ENCODE data around the gene R3HCC1L. TPM values are rescaled to one million over a fixed set of nuclear protein-coding genes. Genes with fewer than 3 reads are reported as not detected.
A peak's percentile ranks its signal among the peaks of the same experiment; 100 is the strongest.
"Not testable (repeated sequence)": the region's sequence is repeated elsewhere in the genome, so short reads cannot be mapped to it uniquely, and the experiment has no call there.

The R3HCC1L gene
- polyA plus RNA-seq, 4 donors, result 10.0 to 23.1 (median 21.0) TPM

- DNase-seq (ENCODE audit: low read depth in 4 of 4, low spot score in 3 of 4), result no peak
These were observed 90.5 kb downstream of the R3HCC1L start for GRCh38 chr10:98224996-98225395.

DNA sequence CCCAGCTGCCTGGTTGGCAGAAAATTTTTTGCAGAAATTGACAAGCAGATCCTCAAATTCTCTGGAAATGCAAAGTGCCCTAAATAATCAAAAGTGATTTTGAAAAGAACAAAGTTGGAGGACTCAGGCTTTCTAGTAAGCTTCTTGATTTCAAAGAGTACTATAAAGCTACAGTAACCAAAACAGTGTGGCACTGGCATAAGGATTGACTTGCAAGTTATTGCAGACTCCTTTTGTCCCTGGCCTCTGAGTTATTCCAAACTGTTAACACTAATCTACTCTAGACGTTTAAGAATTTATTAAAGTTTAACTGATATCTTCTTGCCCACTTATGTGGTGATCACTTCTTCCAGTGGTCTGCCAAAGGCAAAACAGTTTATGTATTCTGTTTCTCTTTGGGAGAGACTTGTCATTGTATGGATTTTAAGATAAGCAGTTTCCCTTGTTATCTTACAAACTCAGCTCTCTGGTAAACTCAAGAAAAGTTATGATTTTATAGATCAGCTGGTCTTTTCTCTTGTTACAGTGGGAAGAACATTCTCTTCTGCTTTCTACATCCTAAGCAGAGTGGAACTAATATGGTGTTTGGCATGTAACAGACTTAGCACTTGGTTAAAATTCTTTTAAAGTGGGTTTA, 92.2 kb downstream of the R3HCC1L start:
- no peak for DNase-seq (ENCODE audit: low read depth in 4 of 4, low spot score in 3 of 4)

GRCh38 chr10:98227713-98228112, 93.3 kb downstream of the R3HCC1L start:
- not testable (repeated sequence) for DNase-seq (ENCODE audit: low read depth in 4 of 4, low spot score in 3 of 4)

- not testable (repeated sequence) for DNase-seq (ENCODE audit: low read depth in 4 of 4, low spot score in 3 of 4)
These were observed 93.8 kb downstream of the R3HCC1L start for GRCh38 chr10:98228266-98228665.

GRCh38 chr10:98231417-98231816, 97.0 kb downstream of the R3HCC1L start:
- no peak for DNase-seq (ENCODE audit: low read depth in 4 of 4, low spot score in 3 of 4)

DNA sequence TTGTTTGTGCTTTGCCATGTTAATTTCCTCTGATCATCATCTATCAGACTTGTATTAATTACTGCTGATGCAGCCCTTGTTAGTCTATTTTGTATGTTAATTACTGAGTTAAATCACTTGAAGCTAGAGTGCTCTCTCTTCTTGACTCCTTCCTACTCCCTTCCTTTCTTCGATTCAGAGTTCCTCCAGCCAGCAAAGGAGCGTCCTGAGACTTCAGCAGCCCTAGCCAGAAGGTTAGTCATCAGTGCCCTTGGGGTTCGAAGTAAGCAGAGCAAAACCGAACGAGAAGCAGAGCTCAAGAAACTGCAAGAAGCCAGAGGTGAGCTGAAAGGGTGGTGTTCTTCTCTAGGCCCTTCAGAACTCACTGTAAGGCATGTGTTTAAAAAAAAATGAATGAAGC, 101.4 kb downstream of the R3HCC1L start:
- DNase-seq (ENCODE audit: low read depth in 4 of 4, low spot score in 3 of 4), result no peak

- no peak for DNase-seq (ENCODE audit: low read depth in 4 of 4, low spot score in 3 of 4)
These were observed 102.4 kb downstream of the R3HCC1L start for GRCh38 chr10:98236862-98237261.

DNA sequence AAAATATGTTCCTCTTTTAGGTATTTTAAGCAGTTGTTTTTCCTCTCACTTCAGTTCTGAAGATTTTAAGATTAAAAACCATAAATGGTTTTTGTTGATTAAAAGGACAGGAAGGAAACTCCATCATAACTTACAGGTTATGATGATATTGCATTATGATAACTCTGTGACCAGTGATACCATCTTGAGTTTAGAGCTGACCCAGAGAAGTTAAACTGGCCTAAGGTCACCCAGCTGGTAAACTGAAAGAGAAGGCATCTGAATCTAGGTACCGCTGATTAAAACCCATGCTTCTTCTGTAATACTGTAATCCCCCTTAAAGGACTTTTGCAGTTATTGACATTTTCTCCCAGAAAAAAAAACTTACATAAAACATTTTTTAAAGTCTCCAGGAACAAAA, 103.9 kb downstream of the R3HCC1L start:
- DNase-seq (ENCODE audit: low read depth in 4 of 4, low spot score in 3 of 4), result no peak

DNA sequence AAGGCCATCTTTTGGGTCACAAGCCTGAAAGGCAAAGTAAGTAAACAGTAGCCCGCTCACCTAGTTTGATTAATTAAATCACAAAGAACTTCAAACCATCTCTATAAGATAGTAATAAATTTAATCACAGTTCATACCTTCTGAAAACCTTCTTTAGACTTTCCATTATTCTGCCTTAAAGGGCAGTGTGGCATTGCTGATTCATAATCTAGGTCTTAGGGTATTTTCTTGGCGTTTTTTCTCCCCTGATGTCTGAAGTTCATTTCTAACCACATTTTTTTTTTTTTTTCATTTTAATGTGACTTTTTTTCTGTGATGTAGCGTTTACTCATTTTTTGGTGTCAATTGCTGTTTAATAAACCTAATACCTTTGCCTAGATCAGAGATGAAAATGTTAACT, 106.1 kb downstream of the R3HCC1L start:
- DNase-seq (ENCODE audit: low read depth in 4 of 4, low spot score in 3 of 4), result no peak

GRCh38 chr10:98242823-98243222, 108.4 kb downstream of the R3HCC1L start:
- no peak for DNase-seq (ENCODE audit: low read depth in 4 of 4, low spot score in 3 of 4)

DNA sequence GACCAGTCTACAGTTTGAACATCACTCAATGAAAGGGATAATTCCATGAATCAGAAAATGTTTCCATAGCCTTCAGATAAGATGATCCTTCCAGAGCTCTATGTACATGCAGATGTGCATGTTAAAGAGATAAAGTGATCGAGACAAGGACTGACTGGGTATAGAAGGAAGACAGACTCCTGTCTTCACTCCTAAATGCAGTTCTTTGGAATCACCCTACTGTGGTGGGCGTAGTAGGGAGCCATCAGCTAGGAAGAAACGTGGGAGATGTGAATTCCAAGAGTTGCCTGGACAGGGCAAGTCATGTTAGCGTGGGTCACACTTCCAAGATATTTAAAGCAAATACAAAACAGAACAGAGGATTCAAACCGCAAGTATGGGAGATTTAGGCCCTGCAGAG, 109.7 kb downstream of the R3HCC1L start:
- no peak for DNase-seq (ENCODE audit: low read depth in 4 of 4, low spot score in 3 of 4)

GRCh38 chr10:98244586-98244985, 110.1 kb downstream of the R3HCC1L start:
- no peak for DNase-seq (ENCODE audit: low read depth in 4 of 4, low spot score in 3 of 4)

- peak; percentile 56 to 80 (median 62) for DNase-seq (ENCODE audit: low read depth in 4 of 4, low spot score in 3 of 4)
These were observed 112.7 kb downstream of the R3HCC1L start for GRCh38 chr10:98246911-98247805.

GRCh38 chr10:98248018-98248417, 113.6 kb downstream of the R3HCC1L start:
- DNase-seq (ENCODE audit: low read depth in 4 of 4, low spot score in 3 of 4), result no peak

- no peak for DNase-seq (ENCODE audit: low read depth in 4 of 4, low spot score in 3 of 4)
These were observed 114.7 kb downstream of the R3HCC1L start for GRCh38 chr10:98249134-98249533.

GRCh38 chr10:98251399-98251798, 116.9 kb downstream of the R3HCC1L start:
- DNase-seq (ENCODE audit: low read depth in 4 of 4, low spot score in 3 of 4), result no peak

- no peak for DNase-seq (ENCODE audit: low read depth in 4 of 4, low spot score in 3 of 4)
These were observed 118.0 kb downstream of the R3HCC1L start for GRCh38 chr10:98252464-98252863.

DNA sequence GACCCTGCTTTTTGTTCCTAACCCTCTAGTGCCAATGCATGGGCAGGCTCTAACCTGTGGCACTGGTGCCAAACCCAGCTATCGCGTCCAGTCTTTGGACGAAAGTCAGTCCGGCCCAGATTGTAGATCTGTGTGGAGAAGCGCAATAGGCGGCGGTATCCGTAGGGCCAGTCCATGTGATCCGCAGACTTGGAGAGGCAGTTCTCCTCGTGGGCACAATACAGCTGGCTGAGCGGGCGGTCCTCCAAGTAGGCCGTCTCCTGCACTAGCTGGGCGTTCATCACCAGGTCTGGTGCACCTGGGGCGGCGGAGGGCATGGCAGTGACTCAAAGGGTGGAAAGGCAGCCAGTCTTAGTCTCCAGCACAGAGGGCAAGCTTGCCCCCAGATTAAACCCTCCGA, 119.0 kb downstream of the R3HCC1L start:
- no peak for DNase-seq (ENCODE audit: low read depth in 4 of 4, low spot score in 3 of 4)

DNA sequence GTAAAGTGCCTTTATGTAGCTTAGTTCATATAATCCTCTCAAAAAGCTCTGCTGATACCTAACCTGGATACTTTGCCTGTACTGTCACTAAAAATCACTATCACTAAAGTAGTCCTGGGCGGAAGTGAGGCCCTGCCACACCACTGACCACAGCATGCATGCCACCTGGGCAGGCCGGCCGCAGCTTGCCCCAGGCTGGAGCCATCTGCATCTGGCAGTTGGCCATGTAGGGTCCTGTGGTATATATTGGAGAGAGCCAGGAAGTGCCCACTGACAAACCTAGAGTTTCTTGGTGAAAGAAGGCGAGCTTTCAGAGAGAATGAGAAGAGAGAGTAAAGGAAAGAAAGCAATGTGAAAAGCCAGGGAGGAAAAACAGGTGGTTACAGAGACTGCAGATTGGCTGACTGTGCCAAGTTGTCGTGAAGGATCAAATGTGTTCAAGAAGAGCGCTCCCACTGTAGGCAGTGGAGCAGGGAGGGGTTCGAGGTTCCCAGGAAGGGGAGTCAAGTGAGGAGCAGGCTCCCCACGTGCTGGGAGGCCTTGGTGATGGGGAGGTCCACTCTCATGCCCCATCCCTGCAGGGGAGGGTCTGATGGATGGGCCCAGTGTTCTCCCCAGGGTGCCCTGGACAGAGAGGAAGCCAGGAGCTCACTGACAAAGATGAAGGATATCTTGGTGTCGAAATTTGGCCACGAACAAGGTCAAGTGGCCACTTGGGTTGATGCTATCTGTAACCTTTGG, 119.9 kb downstream of the R3HCC1L start:
- no peak for DNase-seq (ENCODE audit: low read depth in 4 of 4, low spot score in 3 of 4)

DNA sequence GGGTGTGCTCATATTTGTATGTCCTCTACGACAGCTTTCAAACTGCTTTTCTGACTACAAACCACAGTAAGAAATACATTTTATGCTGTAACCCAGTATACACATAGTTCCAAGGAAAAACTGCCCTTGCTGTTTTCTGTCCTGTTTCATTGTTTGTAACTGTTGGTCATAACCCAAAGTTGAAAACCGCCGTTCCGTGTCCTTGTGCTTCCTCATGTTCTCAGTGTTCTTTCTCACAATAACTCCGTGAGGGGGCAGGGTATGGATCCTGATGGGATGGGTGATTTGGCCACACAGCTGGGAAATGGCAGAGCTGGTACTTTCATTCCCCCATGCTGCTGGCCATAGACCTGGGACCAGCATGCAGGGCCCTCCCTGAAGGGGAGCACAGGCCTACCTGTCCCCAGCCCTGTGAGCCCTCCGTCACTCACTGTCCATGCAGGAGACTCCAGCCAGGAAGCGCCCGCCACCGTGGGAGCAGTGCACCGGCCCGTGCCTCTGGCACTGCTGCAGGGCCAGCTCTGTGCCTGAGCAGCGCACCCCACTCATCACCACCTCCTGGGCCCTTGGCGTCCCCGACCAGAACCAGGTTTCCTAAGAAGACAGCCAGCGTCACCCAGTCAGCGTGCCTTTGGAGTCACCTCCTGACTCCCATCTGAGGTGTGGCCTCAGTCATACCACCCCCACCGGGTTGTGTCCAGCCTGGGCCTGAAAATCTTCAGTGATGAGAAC, 120.9 kb downstream of the R3HCC1L start:
- DNase-seq (ENCODE audit: low read depth in 4 of 4, low spot score in 3 of 4), result no peak

- no peak for DNase-seq (ENCODE audit: low read depth in 4 of 4, low spot score in 3 of 4)
These were observed 122.2 kb downstream of the R3HCC1L start for GRCh38 chr10:98256692-98257091.

Measured in left renal pelvis (tissue), 4 donors.